Muscle of arm (tissue), 12 donors: ENCODE data around the gene PKN1. TPM values are rescaled to one million over a fixed set of nuclear protein-coding genes. Genes with fewer than 3 reads are reported as not detected.
A peak's percentile ranks its signal among the peaks of the same experiment; 100 is the strongest.
"Not testable (repeated sequence)": the region's sequence is repeated elsewhere in the genome, so short reads cannot be mapped to it uniquely, and the experiment has no call there.

ENCODE experiments used
- DNase-seq: peaks from one replicate; pipeline ENCODE4 v3.0.0-alpha.2; 2013
- polyA plus RNA-seq, 12 donors: library from polyadenylated mRNA; unstranded; fragments of 120-200 nt; gene quantifications; one replicate each; pipeline ENCODE4 v1.2.1, GENCODE V29; 2013; ENCODE audit not compliant: insufficient read length in 12 of 12

The PKN1 gene
- polyA plus RNA-seq, 12 donors = 41.3 to 73.8 (median 53.7) TPM; not detected in 1

GRCh38 chr19:14479975-14480699 is 47.0 kb downstream of the PKN1 start:
- DNase-seq = no peak

GRCh38 chr19:14480700-14481079 is 47.6 kb downstream of the PKN1 start:
- DNase-seq = no peak

- no peak for DNase-seq
Observed at GRCh38 chr19:14482172-14482941, 49.3 kb downstream of the PKN1 start.

- no peak for DNase-seq
Observed at GRCh38 chr19:14487370-14488125, 54.4 kb downstream of the PKN1 start.

GRCh38 chr19:14492756-14493337 is 59.7 kb downstream of the PKN1 start:
- DNase-seq = no peak

GRCh38 chr19:14494411-14494810 is 61.3 kb downstream of the PKN1 start:
- no peak for DNase-seq

- no peak for DNase-seq
Observed at GRCh38 chr19:14494910-14495671, 62.0 kb downstream of the PKN1 start.

- DNase-seq = no peak
Observed at GRCh38 chr19:14495672-14496028, 62.5 kb downstream of the PKN1 start.

- peak; percentile 97 for DNase-seq
Observed at GRCh38 chr19:14496029-14496833, 63.1 kb downstream of the PKN1 start, which contains the start of gene GIPC1. Gene GIPC1, minus strand, starts transcription at chr19:14496127. Its CDS starts 13,151 bp downstream, at chr19:14482976.

- no peak for DNase-seq
Observed at GRCh38 chr19:14496834-14497227, 63.7 kb downstream of the PKN1 start.

GRCh38 chr19:14497228-14497921 is 64.3 kb downstream of the PKN1 start:
- DNase-seq = no peak

- no peak for DNase-seq
Observed at GRCh38 chr19:14502334-14503092, 69.4 kb downstream of the PKN1 start.

GRCh38 chr19:14503285-14503684 is 70.2 kb downstream of the PKN1 start:
- DNase-seq = no peak

- not testable (repeated sequence) for DNase-seq
Observed at GRCh38 chr19:14504575-14504974, 71.5 kb downstream of the PKN1 start.

GRCh38 chr19:14505488-14506239 is 72.6 kb downstream of the PKN1 start:
- DNase-seq = no peak

- no peak for DNase-seq
Observed at GRCh38 chr19:14507704-14508542, 74.8 kb downstream of the PKN1 start.
